Liver (tissue), 9 donors: ENCODE measurements around the gene WDR82. TPM values are rescaled to one million over a fixed set of nuclear protein-coding genes. Genes with fewer than 3 reads are reported as not detected.

Source experiments
- DNase-seq: peaks from one replicate; pipeline ENCODE4 v3.0.0-alpha.2; 2017; ENCODE audit warnings: low spot score
- H3K27ac ChIP-seq, 2 donors: one replicate each; pipeline ENCODE4 v1.7.0; 2013; ENCODE audit warnings: inconsistent platforms in 2 of 2, low read length in 2 of 2, control low read depth in 1 of 2, low read depth in 1 of 2, mild to moderate bottlenecking in 1 of 2
- H3K27me3 ChIP-seq, 4 donors: one replicate each; pipeline versions ENCODE4 v1.6.1 to v1.7.0; 2013; ENCODE audit warnings: low read length in 3 of 4, inconsistent platforms in 1 of 4, mild to moderate bottlenecking in 1 of 4, moderate library complexity in 1 of 4; ENCODE audit not compliant: control insufficient read depth in 4 of 4, insufficient read depth in 4 of 4
- H3K36me3 ChIP-seq, 4 donors: one replicate each; pipeline versions ENCODE4 v1.6.1 to v1.7.0; 2013; ENCODE audit warnings: low read length in 3 of 4, mild to moderate bottlenecking in 3 of 4, low read depth in 1 of 4, moderate library complexity in 1 of 4; ENCODE audit not compliant: control insufficient read depth in 4 of 4, insufficient read depth in 3 of 4
- H3K4me1 ChIP-seq, 4 donors: one replicate each; pipeline versions ENCODE4 v1.6.1 to v1.7.0; 2013; ENCODE audit warnings: low read length in 3 of 4, mild to moderate bottlenecking in 3 of 4, moderate library complexity in 1 of 4; ENCODE audit not compliant: control insufficient read depth in 4 of 4, insufficient read depth in 4 of 4
- H3K4me3 ChIP-seq, 3 donors: one replicate each; pipeline versions ENCODE4 v1.6.1 to v1.7.0; 2013; ENCODE audit warnings: low read length in 3 of 3, control low read depth in 1 of 3, low read depth in 1 of 3, mild to moderate bottlenecking in 1 of 3
- H3K9ac ChIP-seq, 2 donors: one replicate each; pipeline ENCODE4 v1.7.0; 2013; ENCODE audit warnings: low read length in 2 of 2, mild to moderate bottlenecking in 2 of 2, moderate library complexity in 2 of 2, control low read depth in 1 of 2, low read depth in 1 of 2
- H3K9me3 ChIP-seq, 4 donors: one replicate each; pipeline versions ENCODE4 v1.6.1 to v1.7.0; 2013; ENCODE audit warnings: low read length in 3 of 4; ENCODE audit not compliant: control insufficient read depth in 4 of 4
- ATF3 ChIP-seq: IDR thresholded peaks from 2 replicates; pipeline ENCODE4 v1.6.1; 2016; ENCODE audit warnings: antibody characterized with exemption
- CTCF ChIP-seq: fragments of 150-350 bp; IDR thresholded peaks from 2 replicates; pipeline ENCODE4 v1.5.1; 2017; ENCODE audit warnings: improper control_type of control experiment, low read depth, low read length; ENCODE audit not compliant: missing input control
- EGR1 ChIP-seq, 2 donors: IDR thresholded peaks; 2 replicates each; pipeline ENCODE4 v1.6.1; 2016 to 2018; ENCODE audit warnings: antibody characterized with exemption in 2 of 2, low read depth in 2 of 2
- FOXA1 ChIP-seq: IDR thresholded peaks from 2 replicates; pipeline ENCODE4 v1.6.1; 2016; ENCODE audit warnings: antibody characterized with exemption
- FOXA2 ChIP-seq: IDR thresholded peaks from 2 replicates; pipeline ENCODE4 v1.6.1; 2016; ENCODE audit warnings: antibody characterized with exemption
- HNF4G ChIP-seq: IDR thresholded peaks from 2 replicates; pipeline ENCODE4 v1.6.1; 2016; ENCODE audit warnings: antibody characterized with exemption
- JUND ChIP-seq, 2 donors: IDR thresholded peaks; 2 replicates each; pipeline ENCODE4 v1.6.1; 2016; ENCODE audit warnings: antibody characterized with exemption in 2 of 2
- NR2F2 ChIP-seq: IDR thresholded peaks from 2 replicates; pipeline ENCODE4 v1.6.1; 2016; ENCODE audit warnings: antibody characterized with exemption
- RAD21 ChIP-seq, 2 donors: IDR thresholded peaks; 2 replicates each; pipeline ENCODE4 v1.6.1; 2016; ENCODE audit warnings: antibody characterized with exemption in 2 of 2, mild to moderate bottlenecking in 2 of 2
- REST ChIP-seq: IDR thresholded peaks from 2 replicates; pipeline ENCODE4 v1.6.1; 2016; ENCODE audit warnings: antibody characterized with exemption, mild to moderate bottlenecking
- RXRA ChIP-seq, 2 donors: IDR thresholded peaks; 2 replicates each; pipeline ENCODE4 v1.6.1; 2017 to 2018; ENCODE audit warnings: antibody characterized with exemption in 2 of 2, mild to moderate bottlenecking in 1 of 2
- SP1 ChIP-seq: IDR thresholded peaks from 2 replicates; pipeline ENCODE4 v1.6.1; 2018; ENCODE audit warnings: antibody characterized with exemption, mild to moderate bottlenecking
- TAF1 ChIP-seq: conservative IDR thresholded peaks from 2 replicates; pipeline ENCODE4 v1.6.1; 2016; ENCODE audit warnings: antibody characterized with exemption, mild to moderate bottlenecking
- YY1 ChIP-seq: IDR thresholded peaks from 2 replicates; pipeline ENCODE4 v1.6.1; 2016; ENCODE audit warnings: antibody characterized with exemption, mild to moderate bottlenecking
- ZBTB33 ChIP-seq: IDR thresholded peaks from 2 replicates; pipeline ENCODE4 v1.6.1; 2016; ENCODE audit warnings: antibody characterized with exemption
- WGBS: extraction: QIAGEN DNeasy Blood & Tissue Kit; methylation state at CpG from one replicate; pipeline ENCODE4 v1.1.7; 2013; 5-methylcytosine and 5-hydroxymethylcytosine counted together
- polyA plus RNA-seq, 2 donors: library from polyadenylated mRNA; stranded (reverse) in 1 of 2; unstranded in 1 of 2; fragments of 200-250 nt in 1 of 2; fragments of >200 nt in 1 of 2; fragmentation: Nextera tagmentation in 1 of 2; extraction: Ambion mirVana in 1 of 2; gene quantifications; one replicate each; pipeline versions ENCODE4 v1.2.1 to v1.2.3, GENCODE V29; 2013 to 2015
- total RNA-seq, 2 donors: library from RNA; depleted of rRNA; stranded (reverse); fragments of >200 nt; gene quantifications; one replicate each; pipeline ENCODE4 v1.2.3, GENCODE V29; 2014
- donor health status: healthy.
- donor health status: healthy.
- donor health status: healthy.
- donor health status: healthy.
- donor health status: healthy.

WDR82 gene
- total and polyA plus RNA-seq, 4 donors: 4.3 to 44.3 (median 25.5) TPM

GRCh38 chr3:52230461-52230860 is 48.0 kb downstream of the WDR82 start:
- no peak overlapping the region for H3K9ac ChIP-seq

GRCh38 chr3:52229656-52230055 is 48.8 kb downstream of the WDR82 start:
- no peak for DNase-seq
- WGBS: 96% methylated on average over 13 of the region's 13 CpGs
- Histone ChIP-seq H3K36me3 (peaks cover 4 to 35% (median 12%) of the 10 kb centered on the region in 4 donors), H3K4me1 (peaks cover 8 to 31% (median 24%) of the 10 kb centered on the region in 4 donors), H3K9me3 (no peaks in the 10 kb centered on the region), H3K27me3 (no peaks in the 10 kb centered on the region), H3K27ac (no peak overlapping the region), H3K9ac (no peak overlapping the region), H3K4me3 (no peak overlapping the region)
- TF ChIP-seq HNF4G (no peak), EGR1 (IDR thresholded peaks at IDR 0.05; ENCODE audit: low read depth in 2 of 2) (no peak), FOXA1 (no peak), JUND (IDR thresholded peaks at IDR 0.05) (no peak), RAD21 (IDR thresholded peaks at IDR 0.05) (no peak), CTCF (no peak), NR2F2 (no peak), ZBTB33 (no peak)

More at GRCh38 chr3:52230461-52230860, 48.0 kb downstream of the WDR82 start:
- Histone ChIP-seq H3K36me3 (peaks cover 4 to 35% (median 12%) of the 10 kb centered on the region in 4 donors), H3K27me3 (no peaks in the 10 kb centered on the region), H3K4me1 (peaks cover 11 to 39% (median 31%) of the 10 kb centered on the region in 4 donors), H3K27ac (no peak overlapping the region), H3K9me3 (no peaks in the 10 kb centered on the region), H3K4me3 (no peak overlapping the region)
- DNase-seq: no peak
- TF ChIP-seq TAF1 (no peak), FOXA2 (no peak), YY1 (no peak), ATF3 (no peak), RXRA (IDR thresholded peaks at IDR 0.05) (no peak), FOXA1 (no peak), SP1 (no peak), CTCF (no peak), REST (no peak), NR2F2 (no peak), RAD21 (IDR thresholded peaks at IDR 0.05) (no peak)
- WGBS: 95% methylated on average over 6 of the region's 6 CpGs
